ENCODE results near the gene SNRPF.
"Not testable (repeated sequence)": the region's sequence is repeated elsewhere in the genome, so short reads cannot be mapped to it uniquely, and the experiment has no call there.

DNA sequence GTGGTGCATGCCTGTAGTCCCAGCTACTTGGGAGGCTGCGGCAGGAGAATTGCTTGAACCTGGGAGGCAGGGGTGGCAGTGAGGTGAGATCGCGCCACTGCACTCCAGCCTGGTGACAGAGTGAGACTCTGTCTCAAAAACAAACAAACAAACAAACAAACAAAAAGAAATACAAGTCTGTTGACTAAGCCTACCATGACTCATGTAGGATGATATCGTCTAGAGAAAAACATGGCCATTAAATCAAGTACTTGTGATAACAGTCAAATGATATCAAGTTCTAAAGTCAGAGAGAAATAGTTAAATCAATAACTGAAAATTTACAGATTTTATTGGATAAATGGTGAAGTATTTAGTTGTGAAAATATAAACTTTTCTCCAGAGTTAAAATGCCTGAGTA is 46.6 kb upstream of the SNRPF start:
- TF ChIP-seq, protein P1, sequence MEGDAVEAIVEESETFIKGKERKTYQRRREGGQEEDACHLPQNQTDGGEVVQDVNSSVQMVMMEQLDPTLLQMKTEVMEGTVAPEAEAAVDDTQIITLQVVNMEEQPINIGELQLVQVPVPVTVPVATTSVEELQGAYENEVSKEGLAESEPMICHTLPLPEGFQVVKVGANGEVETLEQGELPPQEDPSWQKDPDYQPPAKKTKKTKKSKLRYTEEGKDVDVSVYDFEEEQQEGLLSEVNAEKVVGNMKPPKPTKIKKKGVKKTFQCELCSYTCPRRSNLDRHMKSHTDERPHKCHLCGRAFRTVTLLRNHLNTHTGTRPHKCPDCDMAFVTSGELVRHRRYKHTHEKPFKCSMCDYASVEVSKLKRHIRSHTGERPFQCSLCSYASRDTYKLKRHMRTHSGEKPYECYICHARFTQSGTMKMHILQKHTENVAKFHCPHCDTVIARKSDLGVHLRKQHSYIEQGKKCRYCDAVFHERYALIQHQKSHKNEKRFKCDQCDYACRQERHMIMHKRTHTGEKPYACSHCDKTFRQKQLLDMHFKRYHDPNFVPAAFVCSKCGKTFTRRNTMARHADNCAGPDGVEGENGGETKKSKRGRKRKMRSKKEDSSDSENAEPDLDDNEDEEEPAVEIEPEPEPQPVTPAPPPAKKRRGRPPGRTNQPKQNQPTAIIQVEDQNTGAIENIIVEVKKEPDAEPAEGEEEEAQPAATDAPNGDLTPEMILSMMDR (IDR thresholded peaks at IDR 0.05), result not testable (repeated sequence)
- not testable (repeated sequence) for TF ChIP-seq POLR2A (IDR thresholded peaks at IDR 0.05)

Measured in right lobe of liver (tissue), 4 donors.